Spleen (tissue), 11 donors: ENCODE data around the gene GABBR2. TPM values are rescaled to one million over a fixed set of nuclear protein-coding genes. Genes with fewer than 3 reads are reported as not detected.

ENCODE experiments used
- DNase-seq: peaks from one replicate; pipeline ENCODE4 v3.0.0-alpha.2; 2020
- H3K27ac ChIP-seq, 8 donors: fragments of 200-600 bp; sonication (generic) in 7 of 8; 1 replicate in 4 of 8; 2 replicates in 4 of 8; pipeline versions ENCODE4 v1.5.0 to v1.8.0; 2016 to 2021; ENCODE audit warnings: inconsistent platforms in 4 of 8, mild to moderate bottlenecking in 4 of 8, moderate library complexity in 1 of 8
- H3K27me3 ChIP-seq, 7 donors: fragments of 200-600 bp; sonication (generic) in 6 of 7; replicated peaks in 1 of 7; 1 replicate in 4 of 7; 2 replicates in 3 of 7; pipeline versions ENCODE4 v1.5.0 to v1.8.0; 2016 to 2021; ENCODE audit warnings: inconsistent platforms in 3 of 7, mild to moderate bottlenecking in 1 of 7
- H3K36me3 ChIP-seq, 6 donors: fragments of 200-600 bp; sonication (generic) in 5 of 6; 1 replicate in 4 of 6; 2 replicates in 2 of 6; pipeline versions ENCODE4 v1.5.0 to v1.8.0; 2016 to 2021; ENCODE audit warnings: inconsistent platforms in 2 of 6
- H3K4me1 ChIP-seq, 6 donors: fragments of 200-600 bp; sonication (generic) in 5 of 6; 1 replicate in 3 of 6; 2 replicates in 3 of 6; pipeline versions ENCODE4 v1.5.0 to v1.8.0; 2016 to 2021; ENCODE audit warnings: inconsistent platforms in 3 of 6
- H3K4me3 ChIP-seq, 8 donors: fragments of 200-600 bp; sonication (generic) in 7 of 8; 1 replicate in 4 of 8; 2 replicates in 4 of 8; pipeline versions ENCODE4 v1.5.0 to v1.8.0; 2016 to 2021; ENCODE audit warnings: inconsistent platforms in 4 of 8, mild to moderate bottlenecking in 4 of 8, moderate library complexity in 2 of 8
- H3K9me3 ChIP-seq, 8 donors: fragments of 200-600 bp; sonication (generic) in 7 of 8; 1 replicate in 4 of 8; 2 replicates in 4 of 8; pipeline versions ENCODE4 v1.5.0 to v1.8.0; 2016 to 2021; ENCODE audit warnings: inconsistent platforms in 4 of 8
- POLR2A ChIP-seq, 3 donors: fragments of 450-650 bp; IDR thresholded peaks; one replicate each; pipeline ENCODE4 v1.5.1; 2017; ENCODE audit warnings: antibody characterized with exemption in 3 of 3, mild to moderate bottlenecking in 1 of 3
- POLR2AphosphoS5 ChIP-seq, 3 donors: sonication (generic); formaldehyde crosslinking; IDR thresholded peaks; one replicate each; pipeline ENCODE4 v1.5.1; 2017; ENCODE audit warnings: antibody characterized with exemption in 3 of 3
- WGBS, 5 donors: extraction: QIAGEN DNeasy Blood & Tissue Kit in 3 of 5; methylation state at CpG; one replicate each; pipeline versions ENCODE4 v1.1.5 to v1.1.7; 2013 to 2018; 5-methylcytosine and 5-hydroxymethylcytosine counted together
- intact Hi-C: fragments of 100-400 bp; cut with DNase I; formaldehyde crosslinking; loops from one replicate; pipeline ENCODE4 v1.15.0; 2023; ENCODE audit warnings: low total_unique reads
- polyA plus RNA-seq, 3 donors: library from polyadenylated mRNA; stranded (reverse); fragments of 200-250 nt; gene quantifications; one replicate each; pipeline ENCODE4 v1.2.1, GENCODE V29; 2013
- total RNA-seq, 7 donors: library from RNA; depleted of rRNA in 3 of 7; stranded (reverse); fragments of >200 nt in 3 of 7; fragmentation: NEBNext Ultra II Directional in 4 of 7; extraction: Animal tissue kit (Norgen Biotek cat#: 25700) in 4 of 7; gene quantifications; one replicate each; pipeline versions ENCODE4 v1.1.0 to v1.2.1, GENCODE V29; 2016 to 2021
- TF ChIP-seq, protein P1 (sequence below), 11 experiments: fragments of 200-600 bp in 7 of 11; fragments of 450-650 bp in 4 of 11; sonication (generic) in 4 of 11; IDR thresholded peaks in 8 of 11; conservative IDR thresholded peaks in 3 of 11; 1 replicate in 7 of 11; 2 replicates in 4 of 11; pipeline versions ENCODE4 v1.4.0 to v1.8.0; 2016 to 2021; ENCODE audit warnings: antibody characterized with exemption in 11 of 11, inconsistent platforms in 4 of 11, mild to moderate bottlenecking in 1 of 11
- donor health status: healthy with polysubstance abuse.
- donor health status: DM: no; HTN: no; CAD: no; lungs with moderate emphysema.
- donor health status: DM: no; HTN: no; CAD: no.
- donor health status: Bipolar disorder and iron deficiency.
- donor health status: healthy.
- donor health status: DM: no; HTN: no; CAD: no.
- donor health status: DM: yes; HTN: yes; CAD: no.

Gene GABBR2
- total and polyA plus RNA-seq, 10 donors: 0.03 to 0.32 (median 0.07) TPM; not detected in 7

DNA sequence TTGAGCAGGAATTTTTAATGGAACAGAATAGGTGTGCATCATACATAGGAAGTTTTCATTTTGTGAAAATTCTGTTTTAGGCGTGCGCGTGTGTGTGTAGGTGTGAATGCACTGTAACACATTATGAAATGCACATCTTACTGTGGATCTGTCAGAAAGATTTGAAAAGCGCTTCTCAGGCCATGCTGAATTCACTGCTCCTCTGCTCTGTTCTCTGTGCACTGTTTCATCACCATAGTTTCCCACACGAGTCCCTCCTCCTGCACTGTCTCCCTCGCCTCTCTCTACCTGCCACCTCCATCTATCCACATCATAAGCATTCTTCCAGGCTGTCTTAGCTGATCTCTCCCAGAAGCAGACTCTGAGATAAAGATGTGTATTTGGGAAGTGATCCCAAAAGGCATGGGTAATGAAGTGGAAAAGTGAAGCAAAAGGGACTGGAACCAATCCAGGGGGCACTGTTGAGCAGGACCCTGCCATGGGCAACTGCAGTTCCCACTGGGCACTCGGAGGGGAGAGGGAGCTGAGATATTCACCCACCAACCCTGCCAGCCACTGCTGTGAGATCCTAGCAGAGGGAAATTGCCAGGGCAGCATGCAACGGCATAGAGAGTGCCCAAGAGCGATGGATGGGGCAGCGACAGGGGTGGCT is 65.9 kb downstream of the GABBR2 start:
- Histone ChIP-seq H3K27ac (no peak overlapping the region), H3K4me1 (no peaks in the 10 kb centered on the region), H3K4me3 (no peak overlapping the region), H3K36me3 (no peaks in the 10 kb centered on the region), H3K9me3 (peaks cover 0 to 3% (median 0%) of the 10 kb centered on the region in 8 donors), H3K27me3 (peaks cover 0 to 38% (median 0%) of the 10 kb centered on the region in 7 donors)
- no peak for TF ChIP-seq POLR2AphosphoS5 (IDR thresholded peaks at IDR 0.05)
- TF ChIP-seq POLR2A (IDR thresholded peaks at IDR 0.05): no peak
- TF ChIP-seq, protein P1, sequence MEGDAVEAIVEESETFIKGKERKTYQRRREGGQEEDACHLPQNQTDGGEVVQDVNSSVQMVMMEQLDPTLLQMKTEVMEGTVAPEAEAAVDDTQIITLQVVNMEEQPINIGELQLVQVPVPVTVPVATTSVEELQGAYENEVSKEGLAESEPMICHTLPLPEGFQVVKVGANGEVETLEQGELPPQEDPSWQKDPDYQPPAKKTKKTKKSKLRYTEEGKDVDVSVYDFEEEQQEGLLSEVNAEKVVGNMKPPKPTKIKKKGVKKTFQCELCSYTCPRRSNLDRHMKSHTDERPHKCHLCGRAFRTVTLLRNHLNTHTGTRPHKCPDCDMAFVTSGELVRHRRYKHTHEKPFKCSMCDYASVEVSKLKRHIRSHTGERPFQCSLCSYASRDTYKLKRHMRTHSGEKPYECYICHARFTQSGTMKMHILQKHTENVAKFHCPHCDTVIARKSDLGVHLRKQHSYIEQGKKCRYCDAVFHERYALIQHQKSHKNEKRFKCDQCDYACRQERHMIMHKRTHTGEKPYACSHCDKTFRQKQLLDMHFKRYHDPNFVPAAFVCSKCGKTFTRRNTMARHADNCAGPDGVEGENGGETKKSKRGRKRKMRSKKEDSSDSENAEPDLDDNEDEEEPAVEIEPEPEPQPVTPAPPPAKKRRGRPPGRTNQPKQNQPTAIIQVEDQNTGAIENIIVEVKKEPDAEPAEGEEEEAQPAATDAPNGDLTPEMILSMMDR (IDR thresholded peaks at IDR 0.05 in 8 of 11, conservative IDR thresholded peaks at IDR 0.05 in 3 of 11): no peak
- intact Hi-C loops: no loop called here
- no peak for DNase-seq
- 78 to 87% (median 83%) methylated on average over 10 of the region's 10 CpGs for WGBS, 5 donors

DNA sequence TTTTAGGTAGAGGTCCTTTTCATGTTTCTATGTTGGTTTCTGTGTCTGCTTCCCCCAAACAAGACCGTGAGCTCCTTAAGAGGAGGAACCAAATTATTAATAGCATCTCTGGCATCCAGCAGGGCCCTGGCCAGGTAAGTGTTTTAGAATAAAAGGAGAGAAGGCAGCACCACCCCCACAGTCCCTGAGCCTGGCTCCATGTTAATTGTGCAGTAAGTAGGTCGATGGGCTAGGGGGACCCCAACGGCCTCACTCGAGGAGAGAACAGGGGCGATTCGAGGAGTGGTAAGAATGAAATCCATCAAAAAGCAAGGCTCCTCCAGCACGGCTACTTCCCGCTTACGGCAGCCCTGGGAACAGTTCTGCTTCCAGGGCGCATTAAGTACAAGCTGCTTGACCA is 67.0 kb downstream of the GABBR2 start:
- intact Hi-C loops: no loop called here
- WGBS, 5 donors: 68 to 78% (median 77%) methylated on average over 10 of the region's 10 CpGs
- no peaks in the 10 kb centered on the region for H3K36me3 ChIP-seq
- H3K4me1 ChIP-seq: no peaks in the 10 kb centered on the region
- H3K9me3 ChIP-seq: peaks cover 0 to 3% (median 0%) of the 10 kb centered on the region in 8 donors
- H3K27ac ChIP-seq: no peak overlapping the region
- TF ChIP-seq, protein P1 (IDR thresholded peaks at IDR 0.05 in 8 of 11, conservative IDR thresholded peaks at IDR 0.05 in 3 of 11): no peak
- TF ChIP-seq POLR2A (IDR thresholded peaks at IDR 0.05): no peak
- TF ChIP-seq POLR2AphosphoS5 (IDR thresholded peaks at IDR 0.05): no peak
- H3K27me3 ChIP-seq: peaks cover 0 to 33% (median 0%) of the 10 kb centered on the region in 7 donors
- DNase-seq: no peak
- H3K4me3 ChIP-seq: no peak overlapping the region

DNA sequence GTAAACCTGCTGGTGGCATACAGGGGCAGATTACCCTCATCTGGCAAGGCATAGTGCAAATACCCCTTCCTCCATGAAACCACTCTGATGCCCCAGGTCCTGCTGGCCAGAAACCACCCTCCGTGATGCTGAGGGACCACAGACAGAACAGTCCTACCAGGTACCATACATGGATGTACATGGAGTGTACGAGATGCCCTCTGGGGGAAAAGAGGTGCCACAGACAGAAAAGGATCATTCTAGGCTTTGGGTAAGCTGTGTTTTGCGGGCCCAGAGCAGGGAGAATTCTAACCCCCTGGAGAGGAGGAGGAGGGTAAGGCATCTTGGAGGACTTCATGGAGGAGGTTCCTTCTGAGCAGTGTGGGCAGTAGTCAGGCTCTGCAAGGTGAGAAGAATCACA is 68.3 kb downstream of the GABBR2 start:
- WGBS, 5 donors: 81 to 91% (median 87%) methylated on average over 3 of the region's 3 CpGs
- no peak overlapping the region for H3K4me3 ChIP-seq
- H3K27ac ChIP-seq: no peak overlapping the region
- TF ChIP-seq, protein P1 (IDR thresholded peaks at IDR 0.05 in 8 of 11, conservative IDR thresholded peaks at IDR 0.05 in 3 of 11): no peak
- no peak for TF ChIP-seq POLR2AphosphoS5 (IDR thresholded peaks at IDR 0.05)
- TF ChIP-seq POLR2A (IDR thresholded peaks at IDR 0.05): no peak
- intact Hi-C loops: no loop called here
- H3K27me3 ChIP-seq: peaks cover 0 to 33% (median 0%) of the 10 kb centered on the region in 7 donors
- peaks cover 0 to 3% (median 0%) of the 10 kb centered on the region in 8 donors for H3K9me3 ChIP-seq
- DNase-seq: peak; percentile 24
- no peaks in the 10 kb centered on the region for H3K36me3 ChIP-seq
- H3K4me1 ChIP-seq: no peaks in the 10 kb centered on the region

DNA sequence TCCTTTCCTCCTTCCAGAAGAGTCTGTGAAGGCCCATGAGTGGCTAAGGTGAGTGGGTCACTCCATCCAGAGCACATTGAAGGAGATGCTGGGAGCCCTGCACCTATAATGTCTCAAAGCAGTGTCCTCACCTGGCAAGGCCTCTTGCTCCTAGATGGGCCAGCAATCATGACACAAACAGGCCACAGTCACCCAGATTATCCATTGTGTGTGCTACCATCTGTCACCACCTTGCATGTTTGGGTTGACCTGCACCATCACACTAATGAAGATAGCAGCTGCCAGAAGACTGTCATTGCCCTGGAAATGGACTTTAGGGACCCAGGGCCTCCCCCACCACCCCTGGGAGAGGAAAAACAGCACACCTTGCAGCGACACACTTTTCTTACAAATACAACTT is 69.6 kb downstream of the GABBR2 start:
- DNase-seq: no peak
- 58 to 100% (median 78%) methylated on average over 1 of the region's 1 CpG for WGBS, 5 donors
- Histone ChIP-seq H3K4me1 (no peaks in the 10 kb centered on the region), H3K27ac (no peak overlapping the region), H3K9me3 (no peaks in the 10 kb centered on the region), H3K4me3 (no peak overlapping the region), H3K27me3 (peaks cover 0 to 28% (median 0%) of the 10 kb centered on the region in 7 donors), H3K36me3 (no peaks in the 10 kb centered on the region)
- TF ChIP-seq POLR2AphosphoS5 (IDR thresholded peaks at IDR 0.05) (no peak), POLR2A (IDR thresholded peaks at IDR 0.05) (no peak)
- TF ChIP-seq, protein P1 (IDR thresholded peaks at IDR 0.05 in 8 of 11, conservative IDR thresholded peaks at IDR 0.05 in 3 of 11): no peak
- intact Hi-C loops: no loop called here
